Measurements from ENCODE around the gene CCDC9. TPM values are rescaled to one million over a fixed set of nuclear protein-coding genes. Genes with fewer than 3 reads are reported as not detected.

The CCDC9 gene
- total RNA-seq, 1 experiment from 2014 or later: 36.9 TPM

DNA sequence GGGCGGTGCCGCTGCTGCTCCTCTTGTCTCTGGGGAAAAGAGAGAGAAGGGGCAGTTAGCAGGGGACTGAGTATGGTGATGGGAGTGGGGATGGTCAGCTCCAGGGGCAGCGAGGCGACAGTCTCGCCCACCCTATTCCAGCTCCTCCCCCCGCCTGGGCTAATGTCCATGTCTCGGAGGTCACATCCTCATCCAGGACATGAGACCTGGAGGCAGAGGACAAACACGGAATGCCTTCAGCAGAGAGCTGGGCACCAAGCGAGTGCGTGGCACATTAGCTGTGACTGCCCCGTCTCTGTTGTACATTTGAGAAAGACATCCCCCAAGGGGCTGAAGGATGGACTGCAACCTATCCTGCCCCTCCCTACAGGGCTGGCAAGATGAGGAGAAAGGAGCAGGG is 34.4 kb upstream of the CCDC9 start:
- no peak overlapping the region for H3K4me2 ChIP-seq (ENCODE audit: insufficient read depth, insufficient read length, low read length)
- no peak overlapping the region for H3K27ac ChIP-seq (ENCODE audit: insufficient read length, low read depth, low read length)
- no peak for DNase-seq
- no peak overlapping the region for H4K8ac ChIP-seq (replicated peaks; ENCODE audit: insufficient read length, low read depth, low read length)
- H3K4ac ChIP-seq (ENCODE audit: low read depth, low read length): no peak overlapping the region
- no peak overlapping the region for H3K23ac ChIP-seq (ENCODE audit: insufficient read length, low read depth, low read length)
- H3T11ph ChIP-seq (ENCODE audit: low read length): no peak overlapping the region
- no peaks in the 10 kb centered on the region for H4K20me1 ChIP-seq (ENCODE audit: control insufficient read depth, insufficient read depth, insufficient read length)
- peaks cover 9 to 18% of the 10 kb centered on the region in 2 experiments for H3K4me1 Mint-ChIP-seq
- H4K91ac ChIP-seq (ENCODE audit: insufficient read length, low read depth, low read length): no peak overlapping the region
- no peak overlapping the region for H2AK5ac ChIP-seq (ENCODE audit: insufficient read length, low read length)
- H3K56ac ChIP-seq (ENCODE audit: insufficient read length, low read depth, low read length): no peak overlapping the region
- peak overlapping the region; percentile 11 to 89 (median 59); a peak in 5 of 7 replicates for H3K27ac Mint-ChIP-seq
- no peaks in the 10 kb centered on the region; the same call in 1 of the 2 replicates for H3K4me1 ChIP-seq (ENCODE audit: insufficient read depth, low read length)
- H3K14ac ChIP-seq (ENCODE audit: insufficient read depth, low read length): no peak overlapping the region
- H2BK120ac ChIP-seq (ENCODE audit: low read depth, low read length, poor library complexity, severe bottlenecking): no peak overlapping the region
- H3K27me3 ChIP-seq (ENCODE audit: insufficient read depth, low read length): no peaks in the 10 kb centered on the region
- H3K9ac ChIP-seq (ENCODE audit: extremely low read depth, insufficient read length, low read length): no peak overlapping the region
- H4K5ac ChIP-seq (ENCODE audit: insufficient read length, low read depth, low read length): no peak overlapping the region
- H3K4me3 Mint-ChIP-seq: no peak overlapping the region
- H3K9me3 ChIP-seq (ENCODE audit: control insufficient read depth, low read depth, low read length): no peaks in the 10 kb centered on the region
- no peak overlapping the region for H3K18ac ChIP-seq (ENCODE audit: insufficient read length, low read depth, low read length)
- TF ChIP-seq, protein P1, sequence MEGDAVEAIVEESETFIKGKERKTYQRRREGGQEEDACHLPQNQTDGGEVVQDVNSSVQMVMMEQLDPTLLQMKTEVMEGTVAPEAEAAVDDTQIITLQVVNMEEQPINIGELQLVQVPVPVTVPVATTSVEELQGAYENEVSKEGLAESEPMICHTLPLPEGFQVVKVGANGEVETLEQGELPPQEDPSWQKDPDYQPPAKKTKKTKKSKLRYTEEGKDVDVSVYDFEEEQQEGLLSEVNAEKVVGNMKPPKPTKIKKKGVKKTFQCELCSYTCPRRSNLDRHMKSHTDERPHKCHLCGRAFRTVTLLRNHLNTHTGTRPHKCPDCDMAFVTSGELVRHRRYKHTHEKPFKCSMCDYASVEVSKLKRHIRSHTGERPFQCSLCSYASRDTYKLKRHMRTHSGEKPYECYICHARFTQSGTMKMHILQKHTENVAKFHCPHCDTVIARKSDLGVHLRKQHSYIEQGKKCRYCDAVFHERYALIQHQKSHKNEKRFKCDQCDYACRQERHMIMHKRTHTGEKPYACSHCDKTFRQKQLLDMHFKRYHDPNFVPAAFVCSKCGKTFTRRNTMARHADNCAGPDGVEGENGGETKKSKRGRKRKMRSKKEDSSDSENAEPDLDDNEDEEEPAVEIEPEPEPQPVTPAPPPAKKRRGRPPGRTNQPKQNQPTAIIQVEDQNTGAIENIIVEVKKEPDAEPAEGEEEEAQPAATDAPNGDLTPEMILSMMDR (conservative IDR thresholded peaks at IDR 0.05): no peak; the same call in 2 of the 3 replicates
- peaks cover 6% of the 10 kb centered on the region for H3K23me2 ChIP-seq (ENCODE audit: insufficient read length, low read depth, low read length, poor library complexity, severe bottlenecking)
- no CpG with 5 or more reads among the region's 11 CpGs for WGBS (ENCODE audit: extremely low coverage, insufficient read length, low lambda C conversion rate)
- peaks cover 0 to 34% (median 16%) of the 10 kb centered on the region in 3 experiments; a peak in 5 of 7 replicates for H3K36me3 Mint-ChIP-seq (ENCODE audit: insufficient read depth in 1 of 3, low read depth in 3 of 3)
- no peak overlapping the region for H2BK12ac ChIP-seq (ENCODE audit: insufficient read length, low read depth, low read length)
- H2BK20ac ChIP-seq (ENCODE audit: low read depth, low read length, poor library complexity, severe bottlenecking): no peak overlapping the region
- H3K79me2 ChIP-seq (ENCODE audit: insufficient read depth, low read length): no peaks in the 10 kb centered on the region
- no peaks in the 10 kb centered on the region; a peak in 1 of 5 replicates for H3K9me3 Mint-ChIP-seq
- no peak overlapping the region for H2BK15ac ChIP-seq (ENCODE audit: low read depth, low read length)
- no peaks in the 10 kb centered on the region for H3K79me1 ChIP-seq (ENCODE audit: insufficient read depth, low read depth, low read length, poor library complexity, severe bottlenecking)
- H2BK5ac ChIP-seq (ENCODE audit: insufficient read length, low read length): no peak overlapping the region
- no peak overlapping the region for H2AFZ ChIP-seq (ENCODE audit: low read length)
- no peaks in the 10 kb centered on the region for H3K27me3 Mint-ChIP-seq (ENCODE audit: low read depth)

Measured in H9 (cell line).